OCI-LY3 (cell line): ENCODE data around the gene MED15.

Source experiments
- EZH2phosphoT487 ChIP-seq: fragments of 200-600 bp; shearing (Covaris generic); IDR thresholded peaks from 2 replicates; pipeline ENCODE4 v1.6.1; 2018; ENCODE audit warnings: antibody characterized with exemption, mixed run types, low read depth
- TF ChIP-seq, protein P1 (sequence below): fragments of 200-600, 300-600 bp; sonication (generic); IDR thresholded peaks from 2 replicates; pipeline ENCODE4 v1.5.1; 2014; ENCODE audit warnings: antibody characterized with exemption, low read length, low read depth

DNA sequence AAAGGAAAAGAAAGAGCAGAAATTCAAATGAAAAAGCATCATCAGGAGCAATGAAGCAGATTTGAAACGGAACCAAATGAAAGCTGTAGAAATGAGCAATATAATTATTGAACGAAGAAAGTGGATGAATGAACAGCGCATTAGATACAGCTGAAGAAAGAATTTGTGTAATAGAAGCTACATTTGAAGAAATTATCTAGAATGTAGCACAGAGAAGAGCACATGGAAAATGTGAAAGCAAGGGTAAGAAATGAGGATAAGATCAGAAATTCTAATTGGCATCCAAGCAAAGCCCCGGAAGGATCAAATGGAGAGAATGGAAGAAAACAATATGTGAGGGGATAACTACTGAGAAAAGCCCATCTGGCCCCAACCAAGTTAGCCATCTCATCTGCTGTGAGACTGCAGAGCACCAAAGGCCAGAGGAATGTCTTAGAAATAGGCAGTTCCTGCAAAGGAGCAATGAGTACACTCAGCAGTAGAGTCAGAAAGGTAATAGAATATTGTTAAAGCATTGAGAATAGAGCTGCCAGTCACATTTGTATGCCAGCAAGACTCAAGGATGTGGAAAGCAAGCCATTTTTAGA is 51.9 kb downstream of the MED15 start:
- TF ChIP-seq, protein P1, sequence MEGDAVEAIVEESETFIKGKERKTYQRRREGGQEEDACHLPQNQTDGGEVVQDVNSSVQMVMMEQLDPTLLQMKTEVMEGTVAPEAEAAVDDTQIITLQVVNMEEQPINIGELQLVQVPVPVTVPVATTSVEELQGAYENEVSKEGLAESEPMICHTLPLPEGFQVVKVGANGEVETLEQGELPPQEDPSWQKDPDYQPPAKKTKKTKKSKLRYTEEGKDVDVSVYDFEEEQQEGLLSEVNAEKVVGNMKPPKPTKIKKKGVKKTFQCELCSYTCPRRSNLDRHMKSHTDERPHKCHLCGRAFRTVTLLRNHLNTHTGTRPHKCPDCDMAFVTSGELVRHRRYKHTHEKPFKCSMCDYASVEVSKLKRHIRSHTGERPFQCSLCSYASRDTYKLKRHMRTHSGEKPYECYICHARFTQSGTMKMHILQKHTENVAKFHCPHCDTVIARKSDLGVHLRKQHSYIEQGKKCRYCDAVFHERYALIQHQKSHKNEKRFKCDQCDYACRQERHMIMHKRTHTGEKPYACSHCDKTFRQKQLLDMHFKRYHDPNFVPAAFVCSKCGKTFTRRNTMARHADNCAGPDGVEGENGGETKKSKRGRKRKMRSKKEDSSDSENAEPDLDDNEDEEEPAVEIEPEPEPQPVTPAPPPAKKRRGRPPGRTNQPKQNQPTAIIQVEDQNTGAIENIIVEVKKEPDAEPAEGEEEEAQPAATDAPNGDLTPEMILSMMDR: no peak
- TF ChIP-seq EZH2phosphoT487: no peak
